Right forelimb (tissue), 1 donor: ENCODE data around the gene TTC22.
A peak's percentile ranks its signal among the peaks of the same experiment; 100 is the strongest.

ENCODE experiments used
- DNase-seq: peaks from one replicate; pipeline ENCODE4 v3.0.0-alpha.2; 2018

TTC22 gene

DNA sequence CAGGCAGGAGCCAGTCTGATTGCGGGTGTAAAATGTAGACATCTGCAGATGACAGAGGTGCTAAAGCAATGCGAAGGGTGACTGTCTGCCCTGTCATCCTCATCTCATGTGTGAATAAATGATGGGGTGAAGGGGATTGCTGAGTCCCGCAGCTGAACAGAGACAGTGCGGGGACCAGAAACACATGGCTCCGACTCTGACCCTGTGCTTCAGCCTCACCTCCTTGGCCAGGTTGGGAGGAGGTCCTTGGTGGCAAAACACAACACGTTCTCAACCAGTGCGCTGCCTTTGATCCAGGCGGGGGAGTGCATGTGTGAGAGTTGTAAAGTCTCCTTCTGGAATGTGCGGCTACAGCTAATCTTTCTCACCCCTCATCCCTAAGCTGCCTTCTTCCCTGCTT is 32.0 kb upstream of the TTC22 start:
- no peak for DNase-seq

DNA sequence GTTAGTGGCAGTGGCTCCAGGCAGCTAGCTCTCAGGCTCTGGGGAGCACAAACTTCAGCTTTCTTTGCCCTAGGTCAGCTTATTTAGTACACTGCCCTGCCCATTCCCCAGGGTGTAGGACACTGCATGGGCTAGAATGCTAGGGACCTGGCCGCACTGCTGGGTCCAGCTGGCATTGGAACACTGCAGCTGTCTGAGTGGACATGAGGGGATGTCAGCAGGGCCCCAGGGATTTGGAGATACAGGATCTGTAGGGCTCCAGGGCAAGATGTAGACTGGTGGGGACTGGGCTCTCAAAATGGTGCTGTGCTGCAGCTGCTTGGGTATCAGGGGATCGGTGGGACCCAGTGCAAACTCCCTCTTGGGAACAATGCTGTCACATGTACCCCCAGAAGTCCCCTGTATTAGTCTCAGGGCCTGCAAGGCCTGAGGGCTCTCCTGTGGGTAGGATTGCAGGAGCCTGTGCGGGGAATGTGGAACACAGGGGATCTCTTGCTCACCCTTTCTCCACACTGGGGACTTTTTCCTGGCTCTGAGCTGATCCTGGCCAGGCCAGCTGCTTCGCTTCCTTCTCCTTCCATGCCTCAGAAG is 25.2 kb upstream of the TTC22 start:
- no peak for DNase-seq

DNA sequence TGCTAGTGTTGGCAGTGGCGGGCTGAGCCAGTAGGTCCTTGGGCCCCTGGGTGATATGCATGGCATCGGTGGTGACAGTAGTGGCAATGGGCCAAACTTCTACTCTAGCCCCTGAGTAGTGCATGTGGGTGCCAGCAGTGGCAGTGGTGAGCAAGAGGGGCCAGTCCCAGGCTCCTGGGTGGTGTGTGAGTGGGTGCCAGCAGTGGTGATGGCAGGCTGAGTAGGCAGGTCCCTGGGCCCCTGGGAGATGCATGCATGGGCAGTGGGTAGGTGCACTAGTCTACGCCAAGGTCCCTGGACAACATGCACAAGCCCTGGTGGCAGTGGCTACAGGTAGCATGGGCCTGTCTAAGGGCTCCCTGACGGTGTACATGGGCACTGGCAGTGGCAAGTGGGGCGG is 24.6 kb upstream of the TTC22 start:
- no peak for DNase-seq

DNA sequence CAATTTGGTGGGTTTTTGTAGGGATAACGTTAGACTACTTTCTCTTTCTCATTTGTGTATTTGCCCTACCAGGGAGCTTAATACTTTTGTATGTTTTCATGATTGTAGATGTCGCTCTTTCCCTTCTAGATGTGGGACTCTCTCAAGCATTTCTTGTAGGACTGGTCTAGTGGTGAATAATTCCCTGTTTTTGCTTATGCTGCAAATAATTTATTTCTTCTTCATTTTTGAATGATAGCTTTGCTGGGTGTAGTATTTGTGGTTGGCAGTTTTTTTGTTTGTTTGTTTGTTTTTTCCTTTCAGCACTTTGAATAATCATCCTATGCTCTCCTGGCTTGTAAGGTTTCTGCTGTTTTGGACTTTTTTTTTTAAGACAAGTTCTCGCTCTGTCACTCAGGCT is 22.5 kb upstream of the TTC22 start:
- no peak for DNase-seq

DNA sequence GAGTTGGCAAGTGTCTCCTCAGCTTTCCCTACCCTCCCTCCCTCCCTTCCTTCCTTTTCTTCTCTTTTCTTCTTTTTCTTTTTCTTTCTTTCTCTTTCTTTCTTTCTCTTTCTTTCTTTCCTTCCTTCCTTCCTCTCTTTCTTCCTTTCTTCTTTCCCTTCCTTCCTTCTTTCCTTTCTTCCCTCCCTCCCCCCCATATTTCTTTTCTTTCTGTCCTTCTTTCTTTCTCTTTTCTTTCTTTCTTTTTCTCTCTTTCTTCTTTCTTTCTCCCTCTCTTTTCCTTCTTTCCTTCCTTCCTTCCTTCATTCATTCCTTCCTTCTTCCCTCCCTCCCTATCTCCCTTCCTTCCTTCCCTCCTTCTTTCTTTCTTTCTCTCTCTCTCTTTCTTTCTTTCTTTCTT is 18.6 kb upstream of the TTC22 start:
- no peak for DNase-seq

DNA sequence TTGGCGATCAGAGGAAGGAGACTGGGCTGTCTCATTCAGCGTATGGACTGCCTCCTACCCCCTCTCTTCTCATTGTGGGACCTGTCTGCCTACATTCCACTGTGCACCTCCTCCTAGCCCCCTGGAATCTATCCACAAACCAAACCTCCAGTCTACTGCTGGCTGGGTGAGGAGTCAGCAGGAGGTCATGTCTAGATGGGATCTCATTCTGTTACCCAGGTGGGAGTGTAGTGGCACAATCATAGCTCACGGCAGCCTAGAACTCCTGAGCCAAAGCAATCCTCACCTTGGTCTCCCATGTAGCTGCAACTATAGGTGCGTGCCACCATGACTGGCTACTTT is 18.0 kb upstream of the TTC22 start:
- no peak for DNase-seq

- DNase-seq, result no peak
These were observed 17.5 kb upstream of the TTC22 start for GRCh38 chr1:54818461-54819194.

DNA sequence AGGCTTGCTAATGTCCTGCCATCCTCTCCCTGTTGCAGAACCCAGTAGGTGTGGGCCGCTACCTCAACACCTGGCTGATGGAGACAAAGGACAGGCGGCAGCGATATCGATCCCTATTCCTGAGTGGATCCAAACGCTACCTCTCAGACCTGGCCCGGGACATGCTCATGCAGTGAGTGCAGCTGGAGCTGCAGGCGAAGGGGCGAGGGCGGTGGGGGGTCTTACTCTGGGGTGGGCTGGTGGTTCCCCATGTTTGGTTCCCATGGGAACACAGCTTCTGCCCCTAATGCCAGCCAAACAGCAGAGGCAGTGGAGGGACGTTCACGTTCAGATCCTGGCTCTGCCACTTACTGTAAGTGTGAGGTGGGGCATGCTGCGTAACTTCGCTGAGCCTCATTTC is 15.8 kb upstream of the TTC22 start:
- DNase-seq, result no peak

DNA sequence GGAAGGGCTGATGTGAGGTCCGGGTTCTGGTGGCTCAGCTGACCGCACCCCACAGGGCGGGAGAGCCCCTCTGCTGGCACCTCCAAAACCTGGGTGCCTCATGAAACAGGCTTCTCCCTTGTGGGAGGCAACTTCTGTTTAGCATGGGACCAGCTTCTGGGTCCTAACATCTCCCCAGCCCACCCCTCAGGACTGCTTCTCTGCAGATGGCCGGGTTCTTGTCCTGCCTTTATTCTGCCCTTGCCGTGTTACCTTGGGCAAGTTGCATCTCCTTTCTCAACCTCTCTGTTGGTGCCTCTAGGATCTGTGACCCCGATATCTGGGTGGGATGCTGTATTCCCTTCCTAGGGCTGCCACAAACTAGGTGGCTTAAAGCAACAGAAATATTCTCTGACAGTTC is 15.0 kb upstream of the TTC22 start:
- no peak for DNase-seq

GRCh38 chr1:54815086-54815876 is 14.2 kb upstream of the TTC22 start:
- no peak for DNase-seq

GRCh38 chr1:54814571-54814970 is 13.4 kb upstream of the TTC22 start:
- DNase-seq, result no peak

DNA sequence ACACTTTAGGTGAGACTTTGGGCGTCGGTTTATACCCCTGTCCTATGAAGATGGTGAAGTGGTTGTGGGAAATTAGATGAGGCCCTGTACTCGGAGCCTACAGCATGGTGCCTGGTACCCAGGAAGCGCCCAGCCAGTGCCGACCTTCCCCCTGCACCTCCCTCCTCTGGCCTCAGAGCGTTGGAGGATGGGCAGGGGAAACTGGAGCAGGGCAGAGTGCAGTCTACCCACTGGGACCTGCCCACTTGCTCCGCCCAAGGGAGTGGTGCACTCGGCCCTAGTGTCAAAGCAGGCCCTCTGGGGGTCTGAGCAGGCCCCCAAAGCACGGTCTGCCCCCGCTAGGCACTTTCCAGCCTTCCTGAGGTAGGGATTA is 13.0 kb upstream of the TTC22 start:
- DNase-seq, result no peak

- no peak for DNase-seq
These were observed 12.5 kb upstream of the TTC22 start for GRCh38 chr1:54813485-54814125.

- DNase-seq, result no peak
These were observed 11.8 kb upstream of the TTC22 start for GRCh38 chr1:54812801-54813484.

DNA sequence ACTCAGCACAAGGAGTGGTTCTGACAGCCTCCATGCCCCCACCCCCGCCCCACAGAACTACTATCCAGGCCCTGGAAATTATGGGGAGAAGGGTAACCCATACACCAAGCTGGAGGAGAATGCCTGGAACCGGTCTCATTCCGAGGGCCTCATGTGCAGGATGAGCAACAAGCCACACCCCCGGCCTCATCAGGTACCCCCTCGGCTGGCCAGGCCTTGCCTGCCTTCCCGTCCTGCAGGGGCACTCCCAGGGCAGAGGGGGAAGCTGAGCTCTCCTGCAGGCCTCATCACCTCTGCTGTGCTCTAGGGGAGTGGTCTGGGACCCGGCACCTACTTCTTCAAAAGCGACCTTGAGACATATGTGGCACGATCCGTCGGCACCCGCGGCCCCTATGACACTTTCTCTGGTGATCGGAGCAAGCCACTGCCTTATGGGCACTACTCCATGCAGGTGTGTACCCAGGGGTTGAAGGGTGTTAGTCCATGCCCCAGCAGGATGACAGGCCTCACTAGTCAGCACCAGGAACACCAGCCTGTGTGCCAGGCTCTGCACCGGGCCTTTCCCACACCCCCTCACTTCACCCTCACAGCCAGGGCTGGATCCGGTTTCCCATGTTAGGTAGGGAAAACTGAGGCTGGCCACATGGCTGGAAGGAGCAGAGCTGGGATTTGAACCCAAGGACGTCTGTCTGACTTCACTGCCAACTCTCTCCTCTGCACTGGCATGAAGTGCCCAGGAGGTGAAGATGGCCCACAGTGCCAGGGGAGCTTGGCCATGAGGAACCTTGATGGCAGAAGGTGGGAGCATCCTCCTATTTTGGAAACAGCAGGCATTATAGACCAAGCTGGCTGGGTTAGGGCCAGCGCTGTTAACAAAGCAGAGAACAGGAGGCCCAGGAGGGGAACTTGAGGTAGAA is 10.9 kb upstream of the TTC22 start:
- peak; percentile 27 for DNase-seq

DNA sequence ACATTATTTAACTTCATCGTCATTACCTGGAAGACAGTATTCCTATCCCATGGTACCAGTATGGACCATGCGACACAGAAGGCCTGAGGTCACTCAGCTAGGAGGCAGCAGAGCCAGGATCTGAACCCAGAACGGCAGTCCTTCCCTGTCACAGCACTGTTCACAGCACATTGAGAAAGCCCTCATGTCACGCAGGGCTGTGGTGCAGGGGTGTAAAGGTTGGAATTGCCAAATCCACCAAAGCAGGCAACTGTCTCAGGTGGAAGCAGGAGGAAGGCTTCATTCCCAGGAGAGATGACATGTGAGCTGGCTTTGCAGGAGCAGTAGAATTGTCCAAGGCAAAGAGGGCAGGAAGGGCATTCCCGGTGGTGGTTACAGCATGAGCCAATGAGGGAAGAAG is 9.9 kb upstream of the TTC22 start:
- DNase-seq, result peak; percentile 39

- peak; percentile 81 for DNase-seq
These were observed 9.2 kb upstream of the TTC22 start for GRCh38 chr1:54810153-54810942.

DNA sequence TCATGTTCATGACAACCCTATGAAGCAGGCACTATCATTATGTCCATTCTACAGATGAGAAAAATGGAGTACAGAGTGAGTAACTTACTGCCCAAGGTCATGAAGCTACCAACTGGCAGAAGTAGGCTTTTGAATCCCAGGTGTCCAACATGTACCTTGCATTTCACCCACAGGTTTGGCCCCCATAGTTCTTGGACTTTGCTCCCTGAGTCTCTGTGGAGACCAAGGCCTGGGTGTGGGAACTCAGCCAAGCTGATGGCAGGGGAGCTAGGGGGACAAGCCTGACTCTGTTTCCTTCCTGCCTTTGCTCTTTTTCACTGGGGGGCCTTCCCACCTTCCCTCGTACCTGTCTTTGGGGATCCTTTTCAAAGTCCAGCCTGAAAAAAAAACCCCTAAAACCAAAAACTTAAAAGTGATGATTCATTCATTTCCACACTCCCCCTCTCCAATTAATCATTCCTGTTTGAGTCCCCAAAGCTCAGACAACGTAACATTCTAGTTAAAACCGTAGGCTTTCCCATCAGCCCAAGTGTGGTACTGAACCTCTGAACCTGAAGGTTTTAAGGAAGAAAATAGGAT is 8.5 kb upstream of the TTC22 start:
- DNase-seq, result no peak

DNA sequence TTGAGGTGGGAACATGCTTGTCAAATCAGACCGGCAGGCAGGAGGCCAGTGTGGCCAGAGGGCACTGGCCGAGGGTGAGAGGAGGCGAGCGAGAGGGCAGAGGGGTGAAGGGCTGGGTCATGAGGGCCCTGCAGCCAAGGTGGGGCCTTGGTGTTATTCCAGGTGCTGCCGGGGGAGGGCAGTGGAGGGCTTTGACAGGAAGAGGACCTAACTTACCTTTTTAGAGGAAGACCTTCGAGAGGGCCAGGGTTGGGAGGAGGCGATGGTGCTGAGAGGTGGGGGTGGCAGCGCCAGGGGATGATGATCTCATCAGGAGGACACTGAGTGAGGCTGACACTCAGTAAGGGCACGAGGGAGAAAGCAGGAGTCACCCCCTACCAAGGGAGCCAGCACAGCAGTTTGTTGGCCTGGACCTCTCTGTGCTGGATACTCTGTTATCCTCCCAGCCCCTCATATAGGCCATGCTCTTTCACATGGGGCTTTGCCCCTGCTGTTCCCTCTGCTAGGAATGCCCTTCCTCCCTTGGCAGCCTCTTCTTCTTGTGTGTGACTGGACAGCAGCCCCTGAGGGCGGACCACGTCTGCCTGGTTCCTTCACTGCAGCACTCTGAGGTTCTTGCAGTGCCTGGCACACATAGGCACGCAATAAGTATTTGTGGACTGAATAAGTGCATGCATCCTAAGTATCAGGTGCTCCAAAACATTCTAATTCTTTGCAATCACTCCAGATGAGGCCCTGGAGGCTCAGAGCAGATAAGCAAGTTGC is 7.5 kb upstream of the TTC22 start:
- peak; percentile 30 for DNase-seq

DNA sequence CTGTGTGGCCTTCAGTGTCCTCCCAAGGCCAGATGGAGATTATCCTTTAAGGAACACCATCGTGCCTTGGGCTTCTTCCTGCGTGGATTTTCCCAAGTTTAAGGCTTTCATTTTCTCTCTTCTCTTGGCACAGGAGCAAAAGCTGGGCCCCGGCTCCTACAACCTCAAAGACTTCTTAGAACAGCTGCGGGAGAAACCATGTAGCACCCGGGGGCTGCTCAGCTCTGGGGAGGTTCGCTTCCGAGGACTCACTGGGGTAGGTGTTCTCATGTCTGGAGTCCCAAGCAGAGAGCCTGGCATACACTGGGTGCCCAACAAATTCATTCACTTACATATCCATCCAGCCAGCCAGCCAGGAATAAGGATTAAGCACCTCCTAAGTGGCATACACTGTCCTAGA is 6.6 kb upstream of the TTC22 start:
- no peak for DNase-seq
